OCI-LY3 (cell line): ENCODE data around the gene DOCK1.

Experiments used
- EZH2phosphoT487 ChIP-seq: fragments of 200-600 bp; shearing (Covaris generic); IDR thresholded peaks from 2 replicates; pipeline ENCODE4 v1.6.1; 2018; ENCODE audit warnings: antibody characterized with exemption, mixed run types, low read depth
- TF ChIP-seq, protein P1 (sequence below): fragments of 200-600, 300-600 bp; sonication (generic); IDR thresholded peaks from 2 replicates; pipeline ENCODE4 v1.5.1; 2014; ENCODE audit warnings: antibody characterized with exemption, low read length, low read depth

DNA sequence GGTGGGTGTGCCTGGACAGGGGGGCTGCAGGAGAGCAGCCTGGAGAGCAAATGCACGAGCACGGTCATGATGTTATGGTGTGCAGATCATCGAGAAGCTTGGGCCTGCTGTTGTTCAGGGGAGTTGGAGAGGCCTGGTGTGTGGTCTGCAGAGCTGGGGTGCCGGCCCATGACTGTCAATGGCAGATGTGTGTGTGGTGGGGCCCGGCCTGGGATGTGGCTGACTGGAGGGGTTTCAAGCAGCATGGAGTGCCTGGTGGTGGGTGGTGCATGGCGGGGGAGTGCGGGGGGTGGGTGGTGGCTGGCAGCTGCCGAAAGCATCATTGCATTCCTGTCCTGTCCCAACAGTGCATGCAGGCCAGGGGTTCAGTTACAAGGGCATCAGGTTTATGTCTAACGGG lies 122.6 kb downstream of the DOCK1 start:
- TF ChIP-seq, protein P1, sequence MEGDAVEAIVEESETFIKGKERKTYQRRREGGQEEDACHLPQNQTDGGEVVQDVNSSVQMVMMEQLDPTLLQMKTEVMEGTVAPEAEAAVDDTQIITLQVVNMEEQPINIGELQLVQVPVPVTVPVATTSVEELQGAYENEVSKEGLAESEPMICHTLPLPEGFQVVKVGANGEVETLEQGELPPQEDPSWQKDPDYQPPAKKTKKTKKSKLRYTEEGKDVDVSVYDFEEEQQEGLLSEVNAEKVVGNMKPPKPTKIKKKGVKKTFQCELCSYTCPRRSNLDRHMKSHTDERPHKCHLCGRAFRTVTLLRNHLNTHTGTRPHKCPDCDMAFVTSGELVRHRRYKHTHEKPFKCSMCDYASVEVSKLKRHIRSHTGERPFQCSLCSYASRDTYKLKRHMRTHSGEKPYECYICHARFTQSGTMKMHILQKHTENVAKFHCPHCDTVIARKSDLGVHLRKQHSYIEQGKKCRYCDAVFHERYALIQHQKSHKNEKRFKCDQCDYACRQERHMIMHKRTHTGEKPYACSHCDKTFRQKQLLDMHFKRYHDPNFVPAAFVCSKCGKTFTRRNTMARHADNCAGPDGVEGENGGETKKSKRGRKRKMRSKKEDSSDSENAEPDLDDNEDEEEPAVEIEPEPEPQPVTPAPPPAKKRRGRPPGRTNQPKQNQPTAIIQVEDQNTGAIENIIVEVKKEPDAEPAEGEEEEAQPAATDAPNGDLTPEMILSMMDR: no peak
- TF ChIP-seq EZH2phosphoT487: no peak
